Measurements from ENCODE around the gene WDR27.

Gene WDR27

GRCh38 chr6:169564453-169565240 lies 137.2 kb downstream of the WDR27 start:
- H3K4me1 ChIP-seq (ENCODE audit: control insufficient read depth, insufficient read depth, low read length, poor library complexity, severe bottlenecking): peaks cover 2% of the 10 kb centered on the region
- H3K9me3 ChIP-seq (ENCODE audit: control insufficient read depth, low read length): no peaks in the 10 kb centered on the region
- no peak overlapping the region for H3K27ac ChIP-seq (ENCODE audit: low read depth, low read length, severe bottlenecking)
- WGBS, 2 experiments (ENCODE audit: insufficient coverage in 2 of 2): 89 to 90% methylated on average over 26 to 31 of the region's 33 CpGs
- H3K36me3 ChIP-seq (ENCODE audit: control insufficient read depth, insufficient read depth, low read length): no peaks in the 10 kb centered on the region
- H3K4me3 ChIP-seq (ENCODE audit: extremely low read depth, insufficient read depth, low read length, poor library complexity, severe bottlenecking): no peak overlapping the region

GRCh38 chr6:169561665-169562064 lies 140.2 kb downstream of the WDR27 start:
- Histone ChIP-seq H3K36me3 (ENCODE audit: control insufficient read depth, insufficient read depth, low read length) (peaks cover 6% of the 10 kb centered on the region), H3K9me3 (ENCODE audit: control insufficient read depth, low read length) (no peaks in the 10 kb centered on the region), H3K4me1 (ENCODE audit: control insufficient read depth, insufficient read depth, low read length, poor library complexity, severe bottlenecking) (peaks cover 2% of the 10 kb centered on the region), H3K4me3 (ENCODE audit: extremely low read depth, insufficient read depth, low read length, poor library complexity, severe bottlenecking) (no peak overlapping the region), H3K27ac (ENCODE audit: low read depth, low read length, severe bottlenecking) (no peak overlapping the region)
- WGBS, 2 experiments (ENCODE audit: insufficient coverage in 2 of 2): no CpG with 5 or more reads among the region's 1 CpG

DNA sequence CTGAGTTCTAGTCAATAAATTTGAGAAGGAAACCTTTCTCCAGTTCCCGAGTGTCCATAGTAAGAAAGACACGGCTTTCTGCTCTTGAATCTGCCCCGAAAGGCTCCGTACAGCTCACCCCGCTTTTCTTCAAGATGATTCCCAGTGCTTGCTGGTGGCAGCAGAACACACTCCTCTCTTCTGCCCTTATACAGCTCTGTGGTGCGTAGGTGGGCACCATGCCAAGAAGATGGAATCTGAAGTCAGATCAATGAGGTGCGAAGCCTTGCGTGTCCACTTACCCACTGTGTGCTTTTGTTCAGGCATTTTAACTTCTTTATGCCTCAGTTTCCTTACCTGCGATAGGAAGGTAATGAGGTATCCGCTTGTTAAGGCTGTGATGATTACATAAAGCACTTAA lies 142.2 kb downstream of the WDR27 start:
- WGBS, 2 experiments (ENCODE audit: insufficient coverage in 2 of 2): 94 to 96% methylated on average over 6 to 8 of the region's 10 CpGs
- Histone ChIP-seq H3K4me1 (ENCODE audit: control insufficient read depth, insufficient read depth, low read length, poor library complexity, severe bottlenecking) (peaks cover 2% of the 10 kb centered on the region), H3K9me3 (ENCODE audit: control insufficient read depth, low read length) (no peaks in the 10 kb centered on the region), H3K27ac (ENCODE audit: low read depth, low read length, severe bottlenecking) (no peak overlapping the region), H3K36me3 (ENCODE audit: control insufficient read depth, insufficient read depth, low read length) (peaks cover 6% of the 10 kb centered on the region), H3K4me3 (ENCODE audit: extremely low read depth, insufficient read depth, low read length, poor library complexity, severe bottlenecking) (no peak overlapping the region)

GRCh38 chr6:169558774-169559441 lies 142.9 kb downstream of the WDR27 start:
- Histone ChIP-seq H3K4me3 (ENCODE audit: extremely low read depth, insufficient read depth, low read length, poor library complexity, severe bottlenecking) (no peak overlapping the region), H3K27ac (ENCODE audit: low read depth, low read length, severe bottlenecking) (no peak overlapping the region), H3K9me3 (ENCODE audit: control insufficient read depth, low read length) (no peaks in the 10 kb centered on the region), H3K36me3 (ENCODE audit: control insufficient read depth, insufficient read depth, low read length) (peaks cover 6% of the 10 kb centered on the region), H3K4me1 (ENCODE audit: control insufficient read depth, insufficient read depth, low read length, poor library complexity, severe bottlenecking) (peaks cover 2% of the 10 kb centered on the region)
- WGBS, 2 experiments (ENCODE audit: insufficient coverage in 2 of 2): 89 to 93% methylated on average over 5 to 7 of the region's 9 CpGs

DNA sequence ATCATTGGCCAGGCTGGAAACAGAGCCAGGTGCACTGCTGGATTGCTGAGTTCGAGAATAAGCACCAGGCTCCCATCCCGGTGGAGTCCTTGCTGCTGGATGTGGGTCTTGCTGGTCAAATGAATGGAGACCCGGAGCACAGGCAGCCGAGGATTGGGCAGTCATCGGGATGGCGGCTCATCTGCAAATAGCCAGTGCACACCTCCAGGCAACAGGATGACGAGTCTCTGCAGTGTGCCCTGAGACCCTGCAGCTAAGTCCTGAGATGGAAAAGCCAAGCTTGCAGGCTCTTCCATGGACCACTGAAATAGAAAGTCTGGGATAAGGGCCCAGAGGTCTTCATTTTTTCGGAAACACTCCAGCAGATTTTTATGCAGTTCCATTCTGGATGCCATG lies 143.5 kb downstream of the WDR27 start:
- Histone ChIP-seq H3K27ac (ENCODE audit: low read depth, low read length, severe bottlenecking) (no peak overlapping the region), H3K36me3 (ENCODE audit: control insufficient read depth, insufficient read depth, low read length) (peaks cover 6% of the 10 kb centered on the region), H3K9me3 (ENCODE audit: control insufficient read depth, low read length) (no peaks in the 10 kb centered on the region), H3K4me1 (ENCODE audit: control insufficient read depth, insufficient read depth, low read length, poor library complexity, severe bottlenecking) (peaks cover 2% of the 10 kb centered on the region), H3K4me3 (ENCODE audit: extremely low read depth, insufficient read depth, low read length, poor library complexity, severe bottlenecking) (no peak overlapping the region)
- WGBS, 2 experiments (ENCODE audit: insufficient coverage in 2 of 2): 92 to 98% methylated on average over 8 of the region's 8 CpGs

GRCh38 chr6:169557887-169558286 lies 143.9 kb downstream of the WDR27 start:
- WGBS, 2 experiments (ENCODE audit: insufficient coverage in 2 of 2): no CpG with 5 or more reads among the region's 1 CpG
- Histone ChIP-seq H3K4me3 (ENCODE audit: extremely low read depth, insufficient read depth, low read length, poor library complexity, severe bottlenecking) (no peak overlapping the region), H3K27ac (ENCODE audit: low read depth, low read length, severe bottlenecking) (no peak overlapping the region), H3K4me1 (ENCODE audit: control insufficient read depth, insufficient read depth, low read length, poor library complexity, severe bottlenecking) (peaks cover 2% of the 10 kb centered on the region), H3K36me3 (ENCODE audit: control insufficient read depth, insufficient read depth, low read length) (peaks cover 6% of the 10 kb centered on the region), H3K9me3 (ENCODE audit: control insufficient read depth, low read length) (no peaks in the 10 kb centered on the region)

DNA sequence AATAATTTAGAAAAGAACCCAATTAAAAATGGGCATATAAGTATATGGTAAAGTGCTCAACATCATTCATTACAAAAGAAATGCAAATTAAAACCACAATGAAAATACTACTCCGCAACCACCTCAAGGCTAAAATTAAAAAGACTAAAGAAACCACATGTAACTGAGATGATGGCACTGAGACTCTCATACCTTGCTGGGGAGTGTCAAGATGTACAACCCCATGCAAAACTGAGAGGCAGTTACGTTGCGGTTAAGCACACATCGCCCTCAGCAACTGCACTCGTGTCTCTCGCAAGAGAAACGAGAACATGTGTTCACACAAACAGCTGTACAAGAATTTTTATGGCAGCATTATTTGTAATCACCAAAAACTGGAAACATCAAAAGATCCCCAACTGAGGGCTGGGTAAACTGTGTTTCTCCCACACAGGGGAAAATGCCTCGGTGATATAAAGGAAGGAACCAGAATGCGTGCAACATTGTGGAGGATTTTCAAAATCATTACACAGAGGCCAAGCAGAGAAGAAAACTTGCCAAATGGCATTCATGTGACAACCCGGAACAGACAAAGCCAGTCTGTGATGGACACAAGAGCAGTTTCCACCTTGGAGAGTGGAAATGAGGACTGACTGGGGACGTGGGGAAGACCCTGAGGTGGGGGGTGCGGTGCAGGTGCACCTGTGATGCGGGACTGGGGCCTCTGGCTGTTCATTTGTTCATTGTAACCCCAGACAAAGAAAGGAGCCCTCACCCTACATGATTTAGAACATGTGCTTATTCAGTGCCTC lies 144.9 kb downstream of the WDR27 start:
- Histone ChIP-seq H3K27ac (ENCODE audit: low read depth, low read length, severe bottlenecking) (no peak overlapping the region), H3K36me3 (ENCODE audit: control insufficient read depth, insufficient read depth, low read length) (peaks cover 6% of the 10 kb centered on the region), H3K9me3 (ENCODE audit: control insufficient read depth, low read length) (no peaks in the 10 kb centered on the region), H3K4me3 (ENCODE audit: extremely low read depth, insufficient read depth, low read length, poor library complexity, severe bottlenecking) (no peak overlapping the region), H3K4me1 (ENCODE audit: control insufficient read depth, insufficient read depth, low read length, poor library complexity, severe bottlenecking) (no peaks in the 10 kb centered on the region)
- WGBS, 2 experiments (ENCODE audit: insufficient coverage in 2 of 2): 93 to 98% methylated on average over 10 to 12 of the region's 13 CpGs

GRCh38 chr6:169555971-169556617 lies 145.7 kb downstream of the WDR27 start:
- Histone ChIP-seq H3K36me3 (ENCODE audit: control insufficient read depth, insufficient read depth, low read length) (peaks cover 6% of the 10 kb centered on the region), H3K4me1 (ENCODE audit: control insufficient read depth, insufficient read depth, low read length, poor library complexity, severe bottlenecking) (no peaks in the 10 kb centered on the region), H3K9me3 (ENCODE audit: control insufficient read depth, low read length) (no peaks in the 10 kb centered on the region), H3K27ac (ENCODE audit: low read depth, low read length, severe bottlenecking) (no peak overlapping the region), H3K4me3 (ENCODE audit: extremely low read depth, insufficient read depth, low read length, poor library complexity, severe bottlenecking) (no peak overlapping the region)
- 81 to 92% methylated on average over 3 to 4 of the region's 5 CpGs for WGBS, 2 experiments (ENCODE audit: insufficient coverage in 2 of 2)

GRCh38 chr6:169545982-169546381 lies 155.8 kb downstream of the WDR27 start:
- H3K27ac ChIP-seq (ENCODE audit: low read depth, low read length, severe bottlenecking): no peak overlapping the region
- H3K36me3 ChIP-seq (ENCODE audit: control insufficient read depth, insufficient read depth, low read length): no peaks in the 10 kb centered on the region
- no peaks in the 10 kb centered on the region for H3K4me1 ChIP-seq (ENCODE audit: control insufficient read depth, insufficient read depth, low read length, poor library complexity, severe bottlenecking)
- WGBS, 2 experiments (ENCODE audit: insufficient coverage in 2 of 2): 93 to 98% methylated on average over 2 to 6 of the region's 6 CpGs
- H3K4me3 ChIP-seq (ENCODE audit: extremely low read depth, insufficient read depth, low read length, poor library complexity, severe bottlenecking): no peak overlapping the region
- H3K9me3 ChIP-seq (ENCODE audit: control insufficient read depth, low read length): peaks cover 11% of the 10 kb centered on the region

GRCh38 chr6:169543704-169544103 lies 158.1 kb downstream of the WDR27 start:
- Histone ChIP-seq H3K36me3 (ENCODE audit: control insufficient read depth, insufficient read depth, low read length) (no peaks in the 10 kb centered on the region), H3K4me1 (ENCODE audit: control insufficient read depth, insufficient read depth, low read length, poor library complexity, severe bottlenecking) (no peaks in the 10 kb centered on the region), H3K4me3 (ENCODE audit: extremely low read depth, insufficient read depth, low read length, poor library complexity, severe bottlenecking) (no peak overlapping the region), H3K9me3 (ENCODE audit: control insufficient read depth, low read length) (peaks cover 2% of the 10 kb centered on the region), H3K27ac (ENCODE audit: low read depth, low read length, severe bottlenecking) (no peak overlapping the region)
